Neural progenitor cell (in vitro differentiated cells): Measurements from ENCODE around the gene TLE1. TPM values are rescaled to one million over a fixed set of nuclear protein-coding genes. Genes with fewer than 3 reads are reported as not detected.

Experiments
- DNase-seq: peaks from one replicate; pipeline ENCODE4 v3.0.0-alpha.2; 2016; ENCODE audit warnings: low spot score
- H2AFZ ChIP-seq: fragments of 200-600 bp; sonication (generic); replicated peaks from 2 replicates; pipeline ENCODE4 v1.6.1; 2016; ENCODE audit warnings: antibody characterized with exemption
- H3F3A ChIP-seq: fragments of 200-600 bp; sonication (generic); 2 replicates; pipeline ENCODE4 v1.6.1; 2016; ENCODE audit warnings: antibody characterized with exemption, low read depth
- H3K27ac ChIP-seq: fragments of 200-600 bp; sonication (generic); 2 replicates; pipeline ENCODE4 v1.5.1; 2016; ENCODE audit warnings: mild to moderate bottlenecking
- H3K27me3 ChIP-seq: fragments of 200-600 bp; sonication (generic); 2 replicates; pipeline ENCODE4 v1.6.1; 2016; ENCODE audit warnings: mild to moderate bottlenecking, moderate library complexity
- H3K36me3 ChIP-seq: fragments of 200-600 bp; sonication (generic); 2 replicates; pipeline ENCODE4 v1.5.1; 2016
- H3K4me1 ChIP-seq: fragments of 200-600 bp; sonication (generic); 2 replicates; pipeline ENCODE4 v1.6.1; 2016; ENCODE audit warnings: mixed run types
- H3K4me2 ChIP-seq: fragments of 200-600 bp; sonication (generic); 2 replicates; pipeline ENCODE4 v1.6.1; 2016
- H3K4me3 ChIP-seq: fragments of 200-600 bp; sonication (generic); 2 replicates; pipeline ENCODE4 v1.5.1; 2016
- H3K79me2 ChIP-seq: fragments of 200-600 bp; sonication (generic); 2 replicates; pipeline ENCODE4 v1.6.1; 2016; ENCODE audit warnings: low read depth
- H3K9ac ChIP-seq: fragments of 200-600 bp; sonication (generic); 2 replicates; pipeline ENCODE4 v1.6.1; 2016
- H3K9me3 ChIP-seq: fragments of 200-600 bp; sonication (generic); 2 replicates; pipeline ENCODE4 v1.5.1; 2016; ENCODE audit warnings: low read depth
- H4K20me1 ChIP-seq: fragments of 200-600 bp; sonication (generic); 2 replicates; pipeline ENCODE4 v1.6.1; 2016; ENCODE audit warnings: low read depth
- H3K27ac Mint-ChIP-seq: 3 replicates; pipeline ENCODE4 v1.8.0; 2021; ENCODE audit warnings: mixed read lengths
- H3K27me3 Mint-ChIP-seq: 2 replicates; pipeline ENCODE4 v1.8.0; 2022; ENCODE audit warnings: low read depth, mild to moderate bottlenecking, inconsistent platforms, moderate library complexity, mixed read lengths; ENCODE audit not compliant: insufficient read depth
- H3K36me3 Mint-ChIP-seq: 3 replicates; pipeline ENCODE4 v1.8.0; 2021; ENCODE audit warnings: mixed read lengths
- H3K4me1 Mint-ChIP-seq: 3 replicates; pipeline ENCODE4 v1.8.0; 2021; ENCODE audit warnings: mixed read lengths
- H3K4me3 Mint-ChIP-seq: 3 replicates; pipeline ENCODE4 v1.8.0; 2021; ENCODE audit warnings: mild to moderate bottlenecking, moderate library complexity, mixed read lengths
- H3K9me3 Mint-ChIP-seq: 3 replicates; pipeline ENCODE4 v1.8.0; 2020; ENCODE audit warnings: mixed read lengths
- EZH2 ChIP-seq: fragments of 200-600 bp; sonication (generic); IDR thresholded peaks from 2 replicates; pipeline ENCODE4 v1.6.1; 2017; ENCODE audit warnings: antibody characterized with exemption, mild to moderate bottlenecking, moderate library complexity
- EZH2phosphoT487 ChIP-seq: fragments of 200-600 bp; sonication (generic); IDR thresholded peaks from 2 replicates; pipeline ENCODE4 v1.6.1; 2017; ENCODE audit warnings: antibody characterized with exemption
- total RNA-seq: library from RNA; depleted of rRNA; stranded (reverse); fragments of >200 nt; gene quantifications from 2 replicates; pipeline ENCODE4 v1.2.3, GENCODE V29; 2015; ENCODE audit warnings: low replicate concordance
- TF ChIP-seq, protein P1 (sequence below): fragments of 200-600 bp; sonication (generic); IDR thresholded peaks from 2 replicates; pipeline ENCODE4 v1.5.1; 2017; ENCODE audit warnings: antibody characterized with exemption, mild to moderate bottlenecking

The TLE1 gene
- total RNA-seq, 1 donor from 2014 or later, result 54.7 TPM

DNA sequence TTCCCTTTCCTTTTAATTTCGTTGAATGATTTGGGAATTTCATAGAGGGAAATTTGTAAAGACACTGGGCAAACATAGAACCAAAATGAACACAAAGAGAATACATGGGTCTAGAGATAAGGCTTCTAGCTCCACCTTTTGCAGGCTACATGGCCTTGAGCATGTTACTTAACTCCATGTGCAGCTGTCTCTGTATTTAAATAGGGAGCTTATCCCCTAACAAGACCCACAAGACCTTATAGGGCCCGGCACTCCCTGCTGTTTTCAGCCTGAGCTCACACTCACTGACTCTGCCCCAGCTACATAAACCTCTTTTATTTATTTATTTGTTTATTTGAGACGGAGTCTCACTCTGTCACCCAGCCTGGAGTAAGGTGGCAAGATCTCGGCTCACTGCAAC is 30.6 kb upstream of the TLE1 start:
- Mint-ChIP-seq H3K4me1 (peaks cover 20% of the 10 kb centered on the region), H3K27me3 (peaks cover 10% of the 10 kb centered on the region), H3K36me3 (no peaks in the 10 kb centered on the region), H3K27ac (no peak overlapping the region), H3K4me3 (no peak overlapping the region), H3K9me3 (no peaks in the 10 kb centered on the region)
- Histone ChIP-seq H3K9me3 (no peaks in the 10 kb centered on the region), H3K9ac (no peak overlapping the region), H2AFZ (no peak overlapping the region), H3K4me3 (no peak overlapping the region), H4K20me1 (no peaks in the 10 kb centered on the region), H3K4me1 (peaks cover 34% of the 10 kb centered on the region), H3K36me3 (no peaks in the 10 kb centered on the region), H3K79me2 (no peaks in the 10 kb centered on the region), H3F3A (peaks cover 33% of the 10 kb centered on the region), H3K4me2 (no peak overlapping the region), H3K27me3 (no peaks in the 10 kb centered on the region), H3K27ac (no peak overlapping the region)
- no peak for DNase-seq
- TF ChIP-seq EZH2phosphoT487 (no peak), EZH2 (no peak)
- TF ChIP-seq, protein P1, sequence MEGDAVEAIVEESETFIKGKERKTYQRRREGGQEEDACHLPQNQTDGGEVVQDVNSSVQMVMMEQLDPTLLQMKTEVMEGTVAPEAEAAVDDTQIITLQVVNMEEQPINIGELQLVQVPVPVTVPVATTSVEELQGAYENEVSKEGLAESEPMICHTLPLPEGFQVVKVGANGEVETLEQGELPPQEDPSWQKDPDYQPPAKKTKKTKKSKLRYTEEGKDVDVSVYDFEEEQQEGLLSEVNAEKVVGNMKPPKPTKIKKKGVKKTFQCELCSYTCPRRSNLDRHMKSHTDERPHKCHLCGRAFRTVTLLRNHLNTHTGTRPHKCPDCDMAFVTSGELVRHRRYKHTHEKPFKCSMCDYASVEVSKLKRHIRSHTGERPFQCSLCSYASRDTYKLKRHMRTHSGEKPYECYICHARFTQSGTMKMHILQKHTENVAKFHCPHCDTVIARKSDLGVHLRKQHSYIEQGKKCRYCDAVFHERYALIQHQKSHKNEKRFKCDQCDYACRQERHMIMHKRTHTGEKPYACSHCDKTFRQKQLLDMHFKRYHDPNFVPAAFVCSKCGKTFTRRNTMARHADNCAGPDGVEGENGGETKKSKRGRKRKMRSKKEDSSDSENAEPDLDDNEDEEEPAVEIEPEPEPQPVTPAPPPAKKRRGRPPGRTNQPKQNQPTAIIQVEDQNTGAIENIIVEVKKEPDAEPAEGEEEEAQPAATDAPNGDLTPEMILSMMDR, result no peak

GRCh38 chr9:81718244-81718643 is 28.9 kb upstream of the TLE1 start:
- no peak for DNase-seq
- Mint-ChIP-seq H3K4me3 (no peak overlapping the region), H3K27me3 (peaks cover 10% of the 10 kb centered on the region), H3K36me3 (no peaks in the 10 kb centered on the region), H3K9me3 (no peaks in the 10 kb centered on the region), H3K27ac (no peak overlapping the region), H3K4me1 (peaks cover 18% of the 10 kb centered on the region)
- Histone ChIP-seq H3K9me3 (no peaks in the 10 kb centered on the region), H3K4me1 (peaks cover 28% of the 10 kb centered on the region), H3K4me3 (no peak overlapping the region), H3K27me3 (no peaks in the 10 kb centered on the region), H3K27ac (no peak overlapping the region), H3K9ac (no peak overlapping the region), H2AFZ (no peak overlapping the region), H3K4me2 (peak overlapping the region; percentile 62), H3K79me2 (no peaks in the 10 kb centered on the region), H3F3A (peaks cover 33% of the 10 kb centered on the region), H4K20me1 (no peaks in the 10 kb centered on the region), H3K36me3 (no peaks in the 10 kb centered on the region)
- TF ChIP-seq EZH2phosphoT487 (no peak), EZH2 (no peak)
- TF ChIP-seq, protein P1, result no peak

DNA sequence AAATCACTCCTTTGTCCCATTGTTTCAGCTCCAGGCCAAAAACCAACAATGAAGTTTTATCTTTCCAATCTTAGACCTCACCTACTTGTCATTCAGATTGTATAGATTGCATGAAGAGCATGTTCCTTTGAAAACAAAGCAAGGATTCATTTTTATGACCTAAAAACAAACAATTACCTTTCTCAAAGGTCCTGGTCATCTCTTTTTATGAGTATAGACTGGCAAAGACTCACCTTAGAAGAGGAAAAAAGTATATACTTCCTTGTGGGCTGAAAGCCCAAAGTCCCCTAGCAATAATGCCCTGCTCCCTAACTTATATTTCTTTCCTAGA is 28.4 kb upstream of the TLE1 start:
- DNase-seq, result no peak
- Mint-ChIP-seq H3K27me3 (peaks cover 8% of the 10 kb centered on the region), H3K4me3 (no peak overlapping the region), H3K36me3 (no peaks in the 10 kb centered on the region), H3K4me1 (peaks cover 18% of the 10 kb centered on the region), H3K9me3 (peaks cover 2% of the 10 kb centered on the region), H3K27ac (no peak overlapping the region)
- Histone ChIP-seq H3K36me3 (no peaks in the 10 kb centered on the region), H2AFZ (no peak overlapping the region), H3K79me2 (no peaks in the 10 kb centered on the region), H3K9ac (no peak overlapping the region), H3K27ac (peak overlapping the region; percentile 86), H4K20me1 (no peaks in the 10 kb centered on the region), H3K27me3 (no peaks in the 10 kb centered on the region), H3K9me3 (no peaks in the 10 kb centered on the region), H3F3A (peaks cover 33% of the 10 kb centered on the region), H3K4me1 (peaks cover 24% of the 10 kb centered on the region), H3K4me3 (peak overlapping the region; percentile 12), H3K4me2 (peak overlapping the region; percentile 62)
- TF ChIP-seq EZH2 (no peak), EZH2phosphoT487 (no peak)
- TF ChIP-seq, protein P1, result no peak
